ENCODE measurements around the gene KRT9. TPM values are rescaled to one million over a fixed set of nuclear protein-coding genes. Genes with fewer than 3 reads are reported as not detected.

The KRT9 gene
- polyA plus RNA-seq, 2 of the 4 experiments (the other 2 are of a cell fraction) = not detected

DNA sequence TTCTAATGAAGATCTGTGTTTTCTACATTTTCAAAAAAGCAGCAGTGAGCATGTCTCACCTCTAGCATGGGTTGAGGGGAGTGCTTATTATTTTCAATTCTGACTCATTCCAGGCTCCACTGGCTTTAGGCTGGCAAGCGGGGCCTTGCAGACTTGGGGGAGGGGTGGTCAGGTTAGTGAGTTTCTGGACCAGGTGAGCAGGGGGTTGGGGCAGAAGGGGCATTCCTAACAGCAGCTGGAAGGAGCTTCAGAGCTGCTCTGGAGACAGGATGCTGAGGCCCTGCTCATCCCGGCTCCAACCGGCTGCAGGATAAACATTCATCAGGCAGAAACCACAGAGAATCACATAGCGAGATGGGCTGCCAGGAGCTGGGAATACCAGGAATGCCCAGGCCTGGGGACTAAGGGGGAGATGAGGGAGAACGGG, 33.3 kb downstream of the KRT9 start:
- TF ChIP-seq ZSCAN20 (CRISPR knock-in tag; IDR thresholded peaks at IDR 0.05) = no peak
- WGBS (ENCODE audit: missing lambda C conversion rate) = 83% methylated on average over 5 of the region's 5 CpGs
- no peak for DNase-seq (ENCODE audit: low read depth in 1 of 2, low spot score in 1 of 2)
- Histone ChIP-seq H3K27ac (peak overlapping the region in 1 of 2 experiments; percentile 40; a peak in 3 of 6 replicates), H3K4me3 (no peak overlapping the region), H3K4me1 (peaks cover 16% of the 10 kb centered on the region; the same call in 2 of the 3 replicates), H3K9me3 (no peaks in the 10 kb centered on the region), H3K4me2 (no peak overlapping the region)
- POLR2A ChIA-PET = no interaction called here
- ATAC-seq = no peak
- FAIRE-seq = no peak
- CTCF ChIA-PET = interaction anchor here (8.1 kb wide), 1 partner anchor 11 kb away, joined by 141 read pairs; no protein-coding TSS in a partner anchor

DNA sequence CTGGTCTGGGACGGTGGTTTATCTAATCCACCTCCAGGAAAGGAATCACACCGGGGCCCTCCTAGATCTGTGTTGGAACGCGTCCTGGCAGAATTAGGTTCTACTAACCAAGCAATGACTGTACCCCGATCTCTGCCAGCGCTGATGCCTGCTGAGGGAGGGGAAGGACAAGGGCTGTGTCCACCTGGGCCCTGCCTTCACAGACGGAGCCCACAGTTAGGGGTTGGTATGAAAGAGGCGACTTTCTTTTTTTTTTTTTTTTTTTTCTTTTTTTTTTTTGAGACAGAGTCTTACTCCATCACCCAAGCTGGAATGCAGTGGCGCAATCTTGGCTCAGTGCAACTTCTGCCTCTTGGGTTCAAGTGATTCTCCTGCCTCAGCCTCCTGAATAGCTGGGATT, 33.9 kb downstream of the KRT9 start:
- DNase-seq (ENCODE audit: low read depth in 1 of 2, low spot score in 1 of 2) (no peak), ATAC-seq (no peak), FAIRE-seq (no peak)
- H3K9me3 ChIP-seq = no peaks in the 10 kb centered on the region
- CTCF ChIA-PET = interaction anchor here (1.1 to 8.1 kb wide), 2 partner anchors 12 to 681 kb away, joined by 5 to 141 read pairs; no protein-coding TSS in a partner anchor
- peak overlapping the region in 1 of 2 experiments; percentile 46; a peak in 3 of 6 replicates for H3K27ac ChIP-seq
- peaks cover 16% of the 10 kb centered on the region; the same call in 2 of the 3 replicates for H3K4me1 ChIP-seq
- no peak overlapping the region for H3K4me2 ChIP-seq
- TF ChIP-seq FOSB (CRISPR knock-in tag; IDR thresholded peaks at IDR 0.05) (no peak), CEBPB (IDR thresholded peaks at IDR 0.05) (peak in 1 of 2 experiments; percentile 39; a peak in 2 of 4 replicates)
- 94% methylated on average over 9 of the region's 9 CpGs for WGBS (ENCODE audit: missing lambda C conversion rate)
- POLR2A ChIA-PET = no interaction called here
- no peak overlapping the region for H3K4me3 ChIP-seq

DNA sequence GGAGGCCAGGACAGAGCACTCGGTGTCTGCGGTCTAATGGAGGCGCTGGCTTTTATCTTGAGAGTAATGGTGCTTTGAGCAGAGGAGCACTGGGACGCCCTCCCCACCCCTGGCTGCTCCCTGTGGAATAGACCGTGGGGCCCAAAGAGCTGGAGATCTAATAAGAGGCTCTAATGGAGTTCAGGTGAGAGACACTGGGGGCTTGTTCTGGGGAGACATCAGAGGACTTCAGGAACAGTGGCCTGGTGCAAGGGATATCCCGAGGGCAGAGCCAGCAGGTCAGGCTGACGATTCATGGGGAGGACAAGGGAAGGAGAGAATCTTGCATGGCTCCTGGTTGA, 34.3 kb downstream of the KRT9 start:
- no peak for FAIRE-seq
- Histone ChIP-seq H3K27ac (peak overlapping the region in 1 of 2 experiments; percentile 46; a peak in 2 of 6 replicates), H3K9me3 (no peaks in the 10 kb centered on the region), H3K4me3 (no peak overlapping the region), H3K4me1 (peaks cover 16% of the 10 kb centered on the region; the same call in 2 of the 3 replicates), H3K4me2 (no peak overlapping the region)
- ChIA-PET POLR2A (no interaction called here), CTCF (interaction anchor here (1.1 to 8.1 kb wide), 3 partner anchors 8 to 681 kb away, joined by 4 to 141 read pairs (median 5); no protein-coding TSS in a partner anchor)
- no peak for DNase-seq (ENCODE audit: low read depth in 1 of 2, low spot score in 1 of 2)
- ATAC-seq = no peak
- WGBS (ENCODE audit: missing lambda C conversion rate) = 89% methylated on average over 7 of the region's 7 CpGs
- TF ChIP-seq JUNB (IDR thresholded peaks at IDR 0.05) = no peak
- no peak for TF ChIP-seq RFX5 (IDR thresholded peaks at IDR 0.05)
- no peak for TF ChIP-seq FOSB (CRISPR knock-in tag; IDR thresholded peaks at IDR 0.05)
- TF ChIP-seq, protein P1, sequence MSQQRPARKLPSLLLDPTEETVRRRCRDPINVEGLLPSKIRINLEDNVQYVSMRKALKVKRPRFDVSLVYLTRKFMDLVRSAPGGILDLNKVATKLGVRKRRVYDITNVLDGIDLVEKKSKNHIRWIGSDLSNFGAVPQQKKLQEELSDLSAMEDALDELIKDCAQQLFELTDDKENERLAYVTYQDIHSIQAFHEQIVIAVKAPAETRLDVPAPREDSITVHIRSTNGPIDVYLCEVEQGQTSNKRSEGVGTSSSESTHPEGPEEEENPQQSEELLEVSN (IDR thresholded peaks at IDR 0.05; ENCODE audit: borderline replicate concordance, low read depth) = no peak
- TF ChIP-seq KDM5A (IDR thresholded peaks at IDR 0.05) = no peak
- no peak for TF ChIP-seq CBX8 (IDR thresholded peaks at IDR 0.05)
- TF ChIP-seq, protein P2, sequence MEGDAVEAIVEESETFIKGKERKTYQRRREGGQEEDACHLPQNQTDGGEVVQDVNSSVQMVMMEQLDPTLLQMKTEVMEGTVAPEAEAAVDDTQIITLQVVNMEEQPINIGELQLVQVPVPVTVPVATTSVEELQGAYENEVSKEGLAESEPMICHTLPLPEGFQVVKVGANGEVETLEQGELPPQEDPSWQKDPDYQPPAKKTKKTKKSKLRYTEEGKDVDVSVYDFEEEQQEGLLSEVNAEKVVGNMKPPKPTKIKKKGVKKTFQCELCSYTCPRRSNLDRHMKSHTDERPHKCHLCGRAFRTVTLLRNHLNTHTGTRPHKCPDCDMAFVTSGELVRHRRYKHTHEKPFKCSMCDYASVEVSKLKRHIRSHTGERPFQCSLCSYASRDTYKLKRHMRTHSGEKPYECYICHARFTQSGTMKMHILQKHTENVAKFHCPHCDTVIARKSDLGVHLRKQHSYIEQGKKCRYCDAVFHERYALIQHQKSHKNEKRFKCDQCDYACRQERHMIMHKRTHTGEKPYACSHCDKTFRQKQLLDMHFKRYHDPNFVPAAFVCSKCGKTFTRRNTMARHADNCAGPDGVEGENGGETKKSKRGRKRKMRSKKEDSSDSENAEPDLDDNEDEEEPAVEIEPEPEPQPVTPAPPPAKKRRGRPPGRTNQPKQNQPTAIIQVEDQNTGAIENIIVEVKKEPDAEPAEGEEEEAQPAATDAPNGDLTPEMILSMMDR (IDR thresholded peaks at IDR 0.05) = no peak
- no peak for TF ChIP-seq HDAC2 (IDR thresholded peaks at IDR 0.05)
- TF ChIP-seq, protein P3, sequence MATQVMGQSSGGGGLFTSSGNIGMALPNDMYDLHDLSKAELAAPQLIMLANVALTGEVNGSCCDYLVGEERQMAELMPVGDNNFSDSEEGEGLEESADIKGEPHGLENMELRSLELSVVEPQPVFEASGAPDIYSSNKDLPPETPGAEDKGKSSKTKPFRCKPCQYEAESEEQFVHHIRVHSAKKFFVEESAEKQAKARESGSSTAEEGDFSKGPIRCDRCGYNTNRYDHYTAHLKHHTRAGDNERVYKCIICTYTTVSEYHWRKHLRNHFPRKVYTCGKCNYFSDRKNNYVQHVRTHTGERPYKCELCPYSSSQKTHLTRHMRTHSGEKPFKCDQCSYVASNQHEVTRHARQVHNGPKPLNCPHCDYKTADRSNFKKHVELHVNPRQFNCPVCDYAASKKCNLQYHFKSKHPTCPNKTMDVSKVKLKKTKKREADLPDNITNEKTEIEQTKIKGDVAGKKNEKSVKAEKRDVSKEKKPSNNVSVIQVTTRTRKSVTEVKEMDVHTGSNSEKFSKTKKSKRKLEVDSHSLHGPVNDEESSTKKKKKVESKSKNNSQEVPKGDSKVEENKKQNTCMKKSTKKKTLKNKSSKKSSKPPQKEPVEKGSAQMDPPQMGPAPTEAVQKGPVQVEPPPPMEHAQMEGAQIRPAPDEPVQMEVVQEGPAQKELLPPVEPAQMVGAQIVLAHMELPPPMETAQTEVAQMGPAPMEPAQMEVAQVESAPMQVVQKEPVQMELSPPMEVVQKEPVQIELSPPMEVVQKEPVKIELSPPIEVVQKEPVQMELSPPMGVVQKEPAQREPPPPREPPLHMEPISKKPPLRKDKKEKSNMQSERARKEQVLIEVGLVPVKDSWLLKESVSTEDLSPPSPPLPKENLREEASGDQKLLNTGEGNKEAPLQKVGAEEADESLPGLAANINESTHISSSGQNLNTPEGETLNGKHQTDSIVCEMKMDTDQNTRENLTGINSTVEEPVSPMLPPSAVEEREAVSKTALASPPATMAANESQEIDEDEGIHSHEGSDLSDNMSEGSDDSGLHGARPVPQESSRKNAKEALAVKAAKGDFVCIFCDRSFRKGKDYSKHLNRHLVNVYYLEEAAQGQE (IDR thresholded peaks at IDR 0.05) = no peak
- TF ChIP-seq CBX2 (IDR thresholded peaks at IDR 0.05; ENCODE audit: borderline replicate concordance, low read depth) = no peak
- no peak for TF ChIP-seq ZNF302 (CRISPR knock-in tag; IDR thresholded peaks at IDR 0.05)
- no peak for TF ChIP-seq HOXB5 (CRISPR knock-in tag; IDR thresholded peaks at IDR 0.05)
- no peak for TF ChIP-seq NR3C1 (IDR thresholded peaks at IDR 0.05)

All from A549 (cell line).